ENCODE data around the gene TMEM187.

DNA sequence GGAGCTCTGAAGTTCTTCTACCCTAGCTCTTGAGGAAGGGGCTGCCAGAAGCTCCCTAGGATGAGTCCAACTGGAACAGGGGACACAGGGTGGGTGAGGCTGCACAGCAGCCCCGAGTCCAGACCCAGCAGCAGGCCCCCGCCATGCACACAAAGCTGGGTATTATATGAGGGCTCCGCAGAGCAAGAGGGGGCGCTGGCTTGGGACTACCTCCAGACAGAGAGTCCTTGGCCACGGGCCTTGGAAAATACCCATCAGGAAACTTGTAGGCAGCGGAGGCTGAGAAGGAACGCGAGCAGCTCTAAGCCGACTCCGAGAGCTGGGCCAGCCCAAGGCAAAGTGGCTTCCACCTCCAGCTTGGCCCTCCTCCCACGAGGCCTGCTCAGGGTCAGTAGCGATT is 9.0 kb upstream of the TMEM187 start:
- TF ChIP-seq POLR2A (IDR thresholded peaks at IDR 0.05): no peak
- TF ChIP-seq, protein P1, sequence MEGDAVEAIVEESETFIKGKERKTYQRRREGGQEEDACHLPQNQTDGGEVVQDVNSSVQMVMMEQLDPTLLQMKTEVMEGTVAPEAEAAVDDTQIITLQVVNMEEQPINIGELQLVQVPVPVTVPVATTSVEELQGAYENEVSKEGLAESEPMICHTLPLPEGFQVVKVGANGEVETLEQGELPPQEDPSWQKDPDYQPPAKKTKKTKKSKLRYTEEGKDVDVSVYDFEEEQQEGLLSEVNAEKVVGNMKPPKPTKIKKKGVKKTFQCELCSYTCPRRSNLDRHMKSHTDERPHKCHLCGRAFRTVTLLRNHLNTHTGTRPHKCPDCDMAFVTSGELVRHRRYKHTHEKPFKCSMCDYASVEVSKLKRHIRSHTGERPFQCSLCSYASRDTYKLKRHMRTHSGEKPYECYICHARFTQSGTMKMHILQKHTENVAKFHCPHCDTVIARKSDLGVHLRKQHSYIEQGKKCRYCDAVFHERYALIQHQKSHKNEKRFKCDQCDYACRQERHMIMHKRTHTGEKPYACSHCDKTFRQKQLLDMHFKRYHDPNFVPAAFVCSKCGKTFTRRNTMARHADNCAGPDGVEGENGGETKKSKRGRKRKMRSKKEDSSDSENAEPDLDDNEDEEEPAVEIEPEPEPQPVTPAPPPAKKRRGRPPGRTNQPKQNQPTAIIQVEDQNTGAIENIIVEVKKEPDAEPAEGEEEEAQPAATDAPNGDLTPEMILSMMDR (IDR thresholded peaks at IDR 0.05 in 8 of 11, conservative IDR thresholded peaks at IDR 0.05 in 3 of 11): no peak

Data from spleen (tissue), 7 donors.